Type B pancreatic cell (in vitro differentiated cells): ENCODE results near the gene TMPRSS2. TPM values are rescaled to one million over a fixed set of nuclear protein-coding genes. Genes with fewer than 3 reads are reported as not detected.

ENCODE experiments used
- total RNA-seq: library from RNA; stranded (reverse); gene quantifications from 2 replicates; pipeline ENCODE4 v1.2.1, GENCODE V29; 2021; ENCODE audit warnings: low replicate concordance

Gene TMPRSS2
- total RNA-seq, 1 donor from 2014 or later, result 82.1 TPM

Other genes starting within 250 kb of the TMPRSS2 start
- gene FAM3B, start 191.4 kb downstream of the TMPRSS2 start, total RNA-seq, result 4.7 and 10.3 TPM in 2 replicates
- 0.92 and 2.0 TPM in 2 replicates for gene MX2, start 146.1 kb downstream of the TMPRSS2 start, total RNA-seq
- 9.8 and 34.8 TPM in 2 replicates for gene MX1, start 81.9 kb downstream of the TMPRSS2 start, total RNA-seq